ENCODE results near the gene SIKE1. TPM values are rescaled to one million over a fixed set of nuclear protein-coding genes. Genes with fewer than 3 reads are reported as not detected.

The SIKE1 gene
- total and polyA plus RNA-seq, 2 experiments from 2014 or later = 50.9 to 70.3 TPM

GRCh38 chr1:114741963-114742746, 38.3 kb downstream of the SIKE1 start:
- peaks cover 31% of the 10 kb centered on the region; the same call in 1 of the 2 replicates for H3F3A ChIP-seq (ENCODE audit: insufficient read depth)
- H3K9ac ChIP-seq = no peak overlapping the region
- no peaks in the 10 kb centered on the region for H3K9me3 ChIP-seq (ENCODE audit: low read depth)
- H3K79me2 ChIP-seq (ENCODE audit: insufficient read depth) = peaks cover 100% of the 10 kb centered on the region
- no peaks in the 10 kb centered on the region for H3K9me2 ChIP-seq (ENCODE audit: insufficient read depth)
- in situ Hi-C loops (cut with MboI) = no loop called here
- H3K36me3 ChIP-seq (ENCODE audit: low read depth) = peaks cover 54% of the 10 kb centered on the region
- DNase-seq = no peak
- TF ChIP-seq EZH2phosphoT487 (IDR thresholded peaks at IDR 0.05; ENCODE audit: insufficient read depth, low read depth) = no peak
- TF ChIP-seq EZH2 (IDR thresholded peaks at IDR 0.05; ENCODE audit: insufficient read depth, poor library complexity, severe bottlenecking) = no peak
- H3K4me2 ChIP-seq (ENCODE audit: unreplicated experiment) = no peak overlapping the region
- peaks cover 25% of the 10 kb centered on the region; the same call in 1 of the 2 replicates for H4K20me1 ChIP-seq (ENCODE audit: insufficient read depth)
- H3K4me3 ChIP-seq = no peak overlapping the region
- H3K27ac ChIP-seq = no peak overlapping the region
- no peaks in the 10 kb centered on the region for H3K27me3 ChIP-seq (replicated peaks; ENCODE audit: insufficient read depth)
- 98% methylated on average over 11 of the region's 11 CpGs for WGBS, 2 experiments (ENCODE audit: low coverage in 1 of 2, low lambda C conversion rate in 2 of 2, missing lambda C conversion rate in 2 of 2)
- H2AFZ ChIP-seq = no peak overlapping the region
- peaks cover 16% of the 10 kb centered on the region for H3K4me1 ChIP-seq (ENCODE audit: insufficient read depth)

GRCh38 chr1:114740331-114740730, 40.2 kb downstream of the SIKE1 start:
- peaks cover 60% of the 10 kb centered on the region for H3K36me3 ChIP-seq (ENCODE audit: low read depth)

GRCh38 chr1:114737314-114737849, 43.1 kb downstream of the SIKE1 start:
- peaks cover 100% of the 10 kb centered on the region for H3K79me2 ChIP-seq (ENCODE audit: insufficient read depth)
- H3K9me3 ChIP-seq (ENCODE audit: low read depth) = no peaks in the 10 kb centered on the region
- no peak overlapping the region for H3K4me3 ChIP-seq
- in situ Hi-C loops (cut with MboI) = no loop called here
- H4K20me1 ChIP-seq (ENCODE audit: insufficient read depth) = peaks cover 21% of the 10 kb centered on the region; the same call in 1 of the 2 replicates
- no peak overlapping the region for H3K9ac ChIP-seq
- H3K27ac ChIP-seq = no peak overlapping the region
- H3K36me3 ChIP-seq (ENCODE audit: low read depth) = peaks cover 80% of the 10 kb centered on the region
- no peaks in the 10 kb centered on the region for H3K27me3 ChIP-seq (replicated peaks; ENCODE audit: insufficient read depth)
- WGBS, 2 experiments (ENCODE audit: low coverage in 1 of 2, low lambda C conversion rate in 2 of 2, missing lambda C conversion rate in 2 of 2) = 98% methylated on average over 6 of the region's 6 CpGs
- no peak overlapping the region for H3K4me2 ChIP-seq (ENCODE audit: unreplicated experiment)
- H2AFZ ChIP-seq = no peak overlapping the region
- no peaks in the 10 kb centered on the region for H3K9me2 ChIP-seq (ENCODE audit: insufficient read depth)
- DNase-seq = no peak
- H3F3A ChIP-seq (ENCODE audit: insufficient read depth) = 0 out of 2 replicates have a peak, but pooled peaks cover 18% of the 10 kb centered on the region
- H3K4me1 ChIP-seq (ENCODE audit: insufficient read depth) = no peaks in the 10 kb centered on the region
- TF ChIP-seq EZH2phosphoT487 (IDR thresholded peaks at IDR 0.05; ENCODE audit: insufficient read depth, low read depth) (no peak), EZH2 (IDR thresholded peaks at IDR 0.05; ENCODE audit: insufficient read depth, poor library complexity, severe bottlenecking) (no peak)

More at GRCh38 chr1:114740331-114740730, 40.2 kb downstream of the SIKE1 start:
- Histone ChIP-seq H3K27me3 (replicated peaks; ENCODE audit: insufficient read depth) (no peaks in the 10 kb centered on the region), H3F3A (ENCODE audit: insufficient read depth) (peaks cover 23% of the 10 kb centered on the region; the same call in 1 of the 2 replicates), H3K4me2 (ENCODE audit: unreplicated experiment) (no peak overlapping the region), H3K9me2 (ENCODE audit: insufficient read depth) (no peaks in the 10 kb centered on the region), H4K20me1 (ENCODE audit: insufficient read depth) (peaks cover 21% of the 10 kb centered on the region; the same call in 1 of the 2 replicates), H3K79me2 (ENCODE audit: insufficient read depth) (peaks cover 100% of the 10 kb centered on the region), H3K4me3 (no peak overlapping the region), H3K27ac (no peak overlapping the region), H3K9ac (no peak overlapping the region), H3K4me1 (ENCODE audit: insufficient read depth) (peaks cover 6% of the 10 kb centered on the region), H2AFZ (no peak overlapping the region), H3K9me3 (ENCODE audit: low read depth) (no peaks in the 10 kb centered on the region)
- TF ChIP-seq EZH2phosphoT487 (IDR thresholded peaks at IDR 0.05; ENCODE audit: insufficient read depth, low read depth) = no peak
- no peak for TF ChIP-seq EZH2 (IDR thresholded peaks at IDR 0.05; ENCODE audit: insufficient read depth, poor library complexity, severe bottlenecking)
- in situ Hi-C loops (cut with MboI) = no loop called here
- no peak for DNase-seq
- WGBS, 2 experiments (ENCODE audit: low coverage in 1 of 2, low lambda C conversion rate in 2 of 2, missing lambda C conversion rate in 2 of 2) = 98 to 100% methylated on average over 1 of the region's 1 CpG

- Histone ChIP-seq H2AFZ (no peak overlapping the region), H3K9ac (no peak overlapping the region), H3K9me3 (ENCODE audit: low read depth) (no peaks in the 10 kb centered on the region), H3K36me3 (ENCODE audit: low read depth) (peaks cover 91% of the 10 kb centered on the region), H3K4me1 (ENCODE audit: insufficient read depth) (no peaks in the 10 kb centered on the region), H3K27me3 (replicated peaks; ENCODE audit: insufficient read depth) (no peaks in the 10 kb centered on the region), H3K4me2 (ENCODE audit: unreplicated experiment) (no peak overlapping the region), H3K9me2 (ENCODE audit: insufficient read depth) (no peaks in the 10 kb centered on the region), H4K20me1 (ENCODE audit: insufficient read depth) (peaks cover 17% of the 10 kb centered on the region; the same call in 1 of the 2 replicates), H3F3A (ENCODE audit: insufficient read depth) (0 out of 2 replicates have a peak, but pooled peaks cover 13% of the 10 kb centered on the region), H3K27ac (no peak overlapping the region), H3K79me2 (ENCODE audit: insufficient read depth) (peaks cover 100% of the 10 kb centered on the region), H3K4me3 (no peak overlapping the region)
- TF ChIP-seq EZH2 (IDR thresholded peaks at IDR 0.05; ENCODE audit: insufficient read depth, poor library complexity, severe bottlenecking) (no peak), EZH2phosphoT487 (IDR thresholded peaks at IDR 0.05; ENCODE audit: insufficient read depth, low read depth) (no peak)
- 93 to 100% methylated on average over 1 of the region's 1 CpG for WGBS, 2 experiments (ENCODE audit: low coverage in 1 of 2, low lambda C conversion rate in 2 of 2, missing lambda C conversion rate in 2 of 2)
- DNase-seq = no peak
- in situ Hi-C loops (cut with MboI) = no loop called here
Observed at GRCh38 chr1:114735479-114735878, 45.0 kb downstream of the SIKE1 start.
